K562 (cell line): ENCODE results near the gene RFC2. TPM values are rescaled to one million over a fixed set of nuclear protein-coding genes. Genes with fewer than 3 reads are reported as not detected.

Experiments
- ATAC-seq: fragments of 200-7000 bp; cut with Tn5 transposase; 3 replicates; pipeline ENCODE4 v1.9.1; 2020; ENCODE audit warnings: moderate library complexity
- BruUV-seq: library from RNA; stranded (reverse); fragments of 400-500 nt; replicated peaks from 2 replicates; lab custom pipeline; 2021; lab: Mats Ljungman, UMichigan
- CTCF ChIA-PET: fragments of 300-600 bp; formaldehyde crosslinking; extraction: SDS; loops from one replicate; lab custom pipeline; 2021; ENCODE audit warnings: low intra/inter-chr PET ratio; lab: Yijun Ruan, JAX
- POLR2A ChIA-PET: fragments of 300-600, 350-650 bp; sonication (Branson Sonifier 250); formaldehyde crosslinking; extraction: SDS; loops from one replicate; lab custom pipeline; 2021; ENCODE audit warnings: antibody characterized with exemption, inconsistent platforms; lab: Yijun Ruan, JAX
- DNase-seq, 4 experiments: peaks; one replicate each; pipeline versions ENCODE4 v3.0.0 to v3.0.0-alpha.2; 2011 to 2018; ENCODE audit warnings: low spot score in 3 of 4, mixed read lengths in 3 of 4; ENCODE audit errors: extremely low read depth in 1 of 4
- FAIRE-seq: peaks from 2 replicates; lab custom pipeline; 2011; peaks lifted over from hg19 to GRCh38; lab: Jason Lieb, UNC
- H2AFZ ChIP-seq: 2 replicates; pipeline ENCODE4 v1.6.0; 2011; ENCODE audit warnings: low read depth, low read length, control low read depth, inconsistent platforms
- H3K27ac ChIP-seq: fragments of 200-600 bp; 3 replicates; pipeline ENCODE4 v1.8.0; 2011; ENCODE audit warnings: low read depth, mild to moderate bottlenecking, control low read depth, inconsistent platforms, low read length, moderate library complexity, mixed read lengths; ENCODE audit errors: extremely low read depth
- H3K27me3 ChIP-seq, 2 experiments: fragments of 300-600 bp in 1 of 2; 2 replicates in 1 of 2; 3 replicates in 1 of 2; pipeline versions ENCODE4 v1.6.0 to v1.8.0; 2011; ENCODE audit warnings: inconsistent platforms in 2 of 2, low read length in 2 of 2, mild to moderate bottlenecking in 1 of 2, mixed read lengths in 1 of 2, moderate library complexity in 1 of 2; ENCODE audit not compliant: control insufficient read depth in 2 of 2, insufficient read depth in 2 of 2
- H3K36me3 ChIP-seq: fragments of 300-600 bp; 3 replicates; pipeline ENCODE4 v1.8.0; 2011; ENCODE audit warnings: mild to moderate bottlenecking, low read length, inconsistent platforms; ENCODE audit not compliant: control insufficient read depth, insufficient read depth
- H3K4me1 ChIP-seq, 2 experiments: fragments of 200-600 bp in 1 of 2; replicated peaks in 1 of 2; 2 replicates in 1 of 2; 3 replicates in 1 of 2; pipeline versions ENCODE4 v1.5.1 to v1.8.0; 2011; ENCODE audit warnings: inconsistent platforms in 2 of 2, low read length in 2 of 2, mild to moderate bottlenecking in 1 of 2, mixed read lengths in 1 of 2, moderate library complexity in 1 of 2; ENCODE audit not compliant: control insufficient read depth in 2 of 2, insufficient read depth in 2 of 2
- H3K4me2 ChIP-seq: 2 replicates; pipeline ENCODE4 v1.6.1; 2011; ENCODE audit warnings: low read length, control low read depth, inconsistent platforms, mixed read lengths; ENCODE audit not compliant: insufficient read depth
- H3K4me3 ChIP-seq: fragments of 200-600 bp; sonication (generic), shearing (Covaris generic); 2 replicates; pipeline ENCODE4 v1.5.1; 2016; ENCODE audit warnings: control low read depth, inconsistent platforms
- H3K79me2 ChIP-seq: fragments of 200-600 bp; 3 replicates; pipeline ENCODE4 v1.8.0; 2011; ENCODE audit warnings: low read length, inconsistent platforms; ENCODE audit not compliant: control insufficient read depth, insufficient read depth
- H3K9ac ChIP-seq, 2 experiments: 2 replicates each; pipeline versions ENCODE4 v1.6.0 to v1.6.1; 2011; ENCODE audit warnings: low read depth in 2 of 2, low read length in 2 of 2, control low read depth in 1 of 2, inconsistent platforms in 1 of 2, mild to moderate bottlenecking in 1 of 2, mixed read lengths in 1 of 2; ENCODE audit not compliant: insufficient read depth in 1 of 2
- H3K9me1 ChIP-seq: one replicate; pipeline ENCODE4 v1.6.0; 2011; ENCODE audit warnings: inconsistent platforms, mild to moderate bottlenecking, low read length, moderate library complexity; ENCODE audit not compliant: control insufficient read depth, insufficient read depth
- H3K9me3 ChIP-seq: replicated peaks from 2 replicates; pipeline ENCODE4 v1.5.1; 2011; ENCODE audit warnings: low read depth, low read length, inconsistent platforms; ENCODE audit not compliant: control insufficient read depth, insufficient read depth
- H4K20me1 ChIP-seq: replicated peaks from 2 replicates; pipeline ENCODE4 v1.6.1; 2011; ENCODE audit warnings: low read length, inconsistent platforms, mixed read lengths; ENCODE audit not compliant: control insufficient read depth, insufficient read depth
- CLOCK ChIP-seq: fragments of 250-450 bp; sonication (Bioruptor Pico); IDR thresholded peaks from 2 replicates; pipeline ENCODE4 v1.4.0; 2020; ENCODE audit warnings: mild to moderate bottlenecking, moderate library complexity, borderline replicate concordance
- GABPB2 ChIP-seq: fragments of 250-450 bp; sonication (Bioruptor Pico); conservative IDR thresholded peaks from 2 replicates; pipeline ENCODE4 v1.5.1; 2021; ENCODE audit warnings: mild to moderate bottlenecking
- IRF2 ChIP-seq: sonication (generic); formaldehyde crosslinking; IDR thresholded peaks from 2 replicates; pipeline ENCODE4 v1.8.1; 2022; ENCODE audit warnings: mild to moderate bottlenecking, missing genetic modification reagents
- RBM25 ChIP-seq: fragments of 200-400 bp; formaldehyde crosslinking; IDR thresholded peaks from 2 replicates; pipeline ENCODE4 v1.6.1; 2018; ENCODE audit warnings: low read length, low read depth, moderate library complexity; ENCODE audit not compliant: severe bottlenecking
- ZNF121 ChIP-seq: sonication (generic); formaldehyde crosslinking; conservative IDR thresholded peaks from 2 replicates; pipeline ENCODE4 v1.8.0; 2022; ENCODE audit warnings: missing genetic modification reagents
- WGBS: fragments of 100-300 bp; shearing (Covaris generic); methylation state at CpG from one replicate; pipeline ENCODE4 v1.1.6; 2016; ENCODE audit warnings: low coverage, mixed read lengths; ENCODE audit not compliant: insufficient coverage; ENCODE audit errors: missing lambda C conversion rate; 5-methylcytosine and 5-hydroxymethylcytosine counted together
- in situ Hi-C: fragments of 300-500 bp; cut with MboI; formaldehyde crosslinking; loops from 4 replicates; pipeline ENCODE4 v1.15.0; 2018; ENCODE audit warnings: inconsistent platforms, mixed read lengths
- intact Hi-C: fragments of 100-400 bp; cut with micrococcal nuclease; formaldehyde crosslinking; loops from 2 replicates; pipeline ENCODE4 v1.14.2; 2022
- polyA plus RNA-seq, 8 experiments: library from polyadenylated mRNA; depleted of rRNA in 4 of 8; stranded (reverse) in 5 of 8; unstranded in 3 of 8; fragments of >200 nt; fragmentation: Nextera tagmentation in 2 of 8; fragmentation: Illumina TruSeq in 1 of 8; extraction: Ambion mirVana in 2 of 8; extraction: Trizol in 1 of 8; gene quantifications; 2 replicates each; pipeline versions ENCODE4 v1.2.1 to v1.2.3, GENCODE V29; 2011 to 2014; ENCODE audit warnings: inconsistent platforms in 1 of 8, missing spikeins in 1 of 8
- total RNA-seq, 7 experiments: library from RNA; depleted of rRNA in 6 of 7; stranded (reverse); fragments of >200 nt in 6 of 7; fragmentation: Illumina TruSeq in 2 of 7; extraction: Trizol in 2 of 7; gene quantifications; 2 replicates each; pipeline versions ENCODE4 v1.2.1 to v1.2.3, GENCODE V29; 2011 to 2021; ENCODE audit warnings: low replicate concordance in 1 of 7

The RFC2 gene
- total and polyA plus RNA-seq, 9 of the 15 experiments (the other 6 are each of a cell fraction or from before 2014, with no cell fraction given), result 32.5 to 161 (median 102) TPM

DNA sequence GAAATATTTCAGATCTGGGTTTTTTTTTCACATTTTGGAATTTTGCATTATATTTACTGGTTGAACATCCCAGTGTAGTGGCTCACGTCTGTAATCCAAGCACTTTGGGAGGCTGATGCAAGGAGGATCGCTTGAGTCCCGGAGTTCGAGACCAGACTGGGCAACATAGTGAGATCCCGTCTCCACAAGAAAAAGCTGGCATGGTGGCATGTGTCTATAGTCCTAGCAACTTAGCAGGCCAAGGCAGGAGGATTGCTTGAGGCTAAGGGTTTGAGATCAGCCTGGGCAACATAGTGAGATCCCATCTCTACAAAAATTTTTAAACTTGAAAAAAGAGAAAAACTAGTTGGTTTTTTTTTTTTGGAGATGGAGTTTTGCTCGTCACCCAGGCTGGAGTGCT, 6.0 kb downstream of the RFC2 start:
- H3K9me3 ChIP-seq, result no peaks in the 10 kb centered on the region
- BruUV-seq, result no TSS peak
- no peak for FAIRE-seq
- ChIA-PET POLR2A (no interaction called here), CTCF (no interaction called here)
- H3K79me2 ChIP-seq, result peaks cover 18% of the 10 kb centered on the region
- H3K4me2 ChIP-seq, result no peak overlapping the region
- 0 out of 4 replicates have a peak overlapping the region, but pooled peaks of 1 of the 2 experiments have one; percentile 43 for H3K9ac ChIP-seq
- ATAC-seq, result no peak
- no peak overlapping the region for H2AFZ ChIP-seq
- WGBS, result 96% methylated on average over 6 of the region's 6 CpGs
- no peak overlapping the region for H3K27ac ChIP-seq
- peaks cover 4 to 6% of the 10 kb centered on the region in 2 experiments; a peak in 3 of 5 replicates for H3K4me1 ChIP-seq
- in situ Hi-C loops (no loop called here), intact Hi-C loops (no loop called here)
- H3K36me3 ChIP-seq, result peaks cover 82% of the 10 kb centered on the region
- H3K9me1 ChIP-seq, result no peaks in the 10 kb centered on the region
- no peaks in the 10 kb centered on the region; the same call in 1 of the 2 replicates for H4K20me1 ChIP-seq
- no peak overlapping the region for H3K4me3 ChIP-seq
- H3K27me3 ChIP-seq, result no peaks in the 10 kb centered on the region
- no peak for DNase-seq
- TF ChIP-seq CLOCK (CRISPR knock-in tag), result no peak
- no peak for TF ChIP-seq IRF2
- peak; percentile 52 for TF ChIP-seq RBM25
- peak; percentile 94 for TF ChIP-seq ZNF121
- no peak for TF ChIP-seq GABPB2 (CRISPR knock-in tag)
